ENCODE results near the gene INPP5D. TPM values are rescaled to one million over a fixed set of nuclear protein-coding genes. Genes with fewer than 3 reads are reported as not detected.

The INPP5D gene
- total RNA-seq, 4 donors from 2014 or later: 7.8 to 40.4 (median 26.1) TPM

DNA sequence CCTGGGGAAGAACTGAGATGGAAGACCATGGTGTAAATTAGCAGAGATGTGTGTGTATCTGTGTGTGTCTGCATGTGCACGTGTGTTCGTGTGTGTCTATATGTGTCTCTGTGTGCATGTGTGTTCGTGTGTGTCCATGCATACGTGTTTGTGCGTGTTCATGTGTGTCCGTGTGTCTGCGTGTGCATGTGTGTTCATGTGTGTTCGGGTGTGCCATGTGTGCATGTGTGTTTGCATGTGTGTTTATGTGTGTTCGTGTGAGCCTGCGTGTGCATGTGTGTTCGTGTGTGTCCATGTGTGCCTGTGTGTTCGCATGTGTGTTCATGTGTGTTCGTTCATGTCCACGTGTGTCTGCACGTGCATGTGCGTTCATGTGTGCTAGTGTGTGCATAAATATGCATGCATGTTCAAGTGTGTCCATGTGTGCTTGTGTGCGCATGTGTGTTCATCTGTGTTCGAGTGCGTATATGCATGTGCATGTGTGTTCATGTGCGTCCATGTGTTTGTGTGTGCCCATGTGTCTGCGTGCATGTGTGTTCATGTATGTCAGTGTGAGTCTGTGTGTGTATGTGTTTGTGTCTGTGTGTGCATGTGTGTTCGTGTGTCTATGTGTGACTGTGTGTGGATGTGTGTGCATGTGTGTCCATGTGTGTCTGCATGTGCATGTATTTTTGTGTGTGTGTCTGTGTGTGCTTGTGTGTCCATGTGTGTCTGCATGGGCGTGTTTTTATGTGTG lies 24.5 kb upstream of the INPP5D start:
- no peak for DNase-seq
- no peaks in the 10 kb centered on the region for H3K9me3 ChIP-seq
- no peak overlapping the region for H3K27ac ChIP-seq
- TF ChIP-seq POLR2AphosphoS5 (IDR thresholded peaks at IDR 0.05): no peak
- no peak for TF ChIP-seq EP300 (IDR thresholded peaks at IDR 0.05; ENCODE audit: low read depth)
- intact Hi-C loops (cut with DNase I; ENCODE audit: low total_unique reads) (no loop called here), in situ Hi-C loops (cut with MboI; ENCODE audit: low pct_ligation_motif_present in 1 of 4, low pct_unique_long_range_greater_than_20kb in 1 of 4, low sequenced_read_pairs in 3 of 4) (loop anchor here in 1 of 4 donors (25.0 kb wide), 1 partner anchor 173 kb away; the partner anchor contains the start of gene SNORC)
- H3K4me1 ChIP-seq: no peaks in the 10 kb centered on the region
- H3K36me3 ChIP-seq: no peaks in the 10 kb centered on the region
- 95 to 96% methylated on average over 10 to 23 of the region's 23 CpGs for WGBS, 2 donors (ENCODE audit: low coverage in 1 of 2)
- no peak overlapping the region for H3K4me3 ChIP-seq
- no peaks in the 10 kb centered on the region for H3K27me3 ChIP-seq

DNA sequence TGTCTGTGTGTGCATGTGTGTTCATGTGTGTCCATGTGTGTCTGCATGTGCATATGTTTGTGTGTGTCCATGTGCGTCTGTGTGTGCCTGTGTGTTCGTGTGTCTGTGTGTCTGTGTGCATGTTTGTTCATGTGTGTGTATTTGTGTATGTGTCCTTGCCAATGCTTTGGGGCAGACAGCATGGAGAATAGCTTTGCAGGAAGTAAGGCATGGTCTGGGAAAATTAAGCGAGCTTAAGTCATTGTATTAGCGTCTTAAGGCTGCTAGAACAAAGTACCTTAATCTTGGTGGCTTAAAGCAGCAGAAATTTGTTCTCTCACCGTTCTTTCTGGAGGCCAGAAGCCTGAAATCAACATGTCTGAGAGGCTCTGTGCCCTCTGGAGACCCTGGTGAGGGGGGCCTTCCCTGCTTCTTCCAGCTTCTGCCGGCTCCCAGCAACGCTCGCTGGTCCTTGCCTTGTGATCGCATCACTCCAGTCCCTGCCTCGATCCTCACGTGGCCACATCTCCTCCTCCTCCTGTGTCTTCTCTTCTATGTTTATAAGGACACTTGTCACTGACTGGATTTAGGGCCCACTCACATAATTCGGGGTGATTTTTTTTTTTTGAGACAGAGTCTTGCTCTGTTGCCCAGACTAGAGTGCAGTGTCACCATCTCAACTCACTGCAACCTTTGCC lies 23.8 kb upstream of the INPP5D start:
- H3K27ac ChIP-seq: no peak overlapping the region
- no peak for TF ChIP-seq EP300 (IDR thresholded peaks at IDR 0.05; ENCODE audit: low read depth)
- no peak for TF ChIP-seq POLR2AphosphoS5 (IDR thresholded peaks at IDR 0.05)
- TF ChIP-seq, protein P1, sequence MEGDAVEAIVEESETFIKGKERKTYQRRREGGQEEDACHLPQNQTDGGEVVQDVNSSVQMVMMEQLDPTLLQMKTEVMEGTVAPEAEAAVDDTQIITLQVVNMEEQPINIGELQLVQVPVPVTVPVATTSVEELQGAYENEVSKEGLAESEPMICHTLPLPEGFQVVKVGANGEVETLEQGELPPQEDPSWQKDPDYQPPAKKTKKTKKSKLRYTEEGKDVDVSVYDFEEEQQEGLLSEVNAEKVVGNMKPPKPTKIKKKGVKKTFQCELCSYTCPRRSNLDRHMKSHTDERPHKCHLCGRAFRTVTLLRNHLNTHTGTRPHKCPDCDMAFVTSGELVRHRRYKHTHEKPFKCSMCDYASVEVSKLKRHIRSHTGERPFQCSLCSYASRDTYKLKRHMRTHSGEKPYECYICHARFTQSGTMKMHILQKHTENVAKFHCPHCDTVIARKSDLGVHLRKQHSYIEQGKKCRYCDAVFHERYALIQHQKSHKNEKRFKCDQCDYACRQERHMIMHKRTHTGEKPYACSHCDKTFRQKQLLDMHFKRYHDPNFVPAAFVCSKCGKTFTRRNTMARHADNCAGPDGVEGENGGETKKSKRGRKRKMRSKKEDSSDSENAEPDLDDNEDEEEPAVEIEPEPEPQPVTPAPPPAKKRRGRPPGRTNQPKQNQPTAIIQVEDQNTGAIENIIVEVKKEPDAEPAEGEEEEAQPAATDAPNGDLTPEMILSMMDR (IDR thresholded peaks at IDR 0.05): no peak
- TF ChIP-seq POLR2A (IDR thresholded peaks at IDR 0.05): no peak
- intact Hi-C loops (cut with DNase I; ENCODE audit: low total_unique reads) (no loop called here), in situ Hi-C loops (cut with MboI; ENCODE audit: low pct_ligation_motif_present in 1 of 4, low pct_unique_long_range_greater_than_20kb in 1 of 4, low sequenced_read_pairs in 3 of 4) (loop anchor here in 1 of 4 donors (25.0 kb wide), 1 partner anchor 174 kb away; the partner anchor contains the start of gene SNORC)
- no peak overlapping the region for H3K4me3 ChIP-seq
- DNase-seq: no peak
- H3K9me3 ChIP-seq: no peaks in the 10 kb centered on the region
- no peaks in the 10 kb centered on the region for H3K27me3 ChIP-seq
- H3K4me1 ChIP-seq: no peaks in the 10 kb centered on the region
- 90 to 91% methylated on average over 2 to 12 of the region's 12 CpGs for WGBS, 2 donors (ENCODE audit: low coverage in 1 of 2)
- no peaks in the 10 kb centered on the region for H3K36me3 ChIP-seq

DNA sequence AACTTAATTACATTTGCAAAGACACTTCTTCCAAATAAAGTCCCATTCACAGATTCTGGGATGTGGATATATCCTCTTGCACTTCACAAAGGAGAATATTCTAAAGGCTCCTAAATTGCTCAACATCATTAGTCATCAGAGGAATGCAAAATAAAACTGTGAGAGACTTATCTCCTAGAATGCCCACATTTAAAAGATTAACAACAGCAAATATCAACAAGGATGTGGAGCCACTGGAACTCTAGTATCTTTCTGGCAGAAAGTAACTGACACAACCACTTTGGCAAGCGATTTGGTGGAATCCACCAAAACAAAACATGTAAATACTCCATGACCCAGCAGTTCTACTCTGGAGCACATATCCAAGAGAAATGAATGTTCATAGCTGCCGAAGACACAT lies 23.1 kb upstream of the INPP5D start:
- Histone ChIP-seq H3K27me3 (no peaks in the 10 kb centered on the region), H3K4me1 (no peaks in the 10 kb centered on the region), H3K4me3 (no peak overlapping the region), H3K9me3 (no peaks in the 10 kb centered on the region), H3K27ac (no peak overlapping the region), H3K36me3 (no peaks in the 10 kb centered on the region)
- TF ChIP-seq, protein P1 (IDR thresholded peaks at IDR 0.05): no peak
- TF ChIP-seq POLR2A (IDR thresholded peaks at IDR 0.05) (no peak), POLR2AphosphoS5 (IDR thresholded peaks at IDR 0.05) (no peak), EP300 (IDR thresholded peaks at IDR 0.05; ENCODE audit: low read depth) (no peak)
- in situ Hi-C loops (cut with MboI; ENCODE audit: low pct_ligation_motif_present in 1 of 4, low pct_unique_long_range_greater_than_20kb in 1 of 4, low sequenced_read_pairs in 3 of 4) (loop anchor here in 1 of 4 donors (25.0 kb wide), 1 partner anchor 175 kb away; the partner anchor contains the start of gene SNORC), intact Hi-C loops (cut with DNase I; ENCODE audit: low total_unique reads) (no loop called here)
- DNase-seq: no peak
- WGBS, 2 donors (ENCODE audit: low coverage in 1 of 2): 77 to 82% methylated on average over 2 of the region's 2 CpGs

DNA sequence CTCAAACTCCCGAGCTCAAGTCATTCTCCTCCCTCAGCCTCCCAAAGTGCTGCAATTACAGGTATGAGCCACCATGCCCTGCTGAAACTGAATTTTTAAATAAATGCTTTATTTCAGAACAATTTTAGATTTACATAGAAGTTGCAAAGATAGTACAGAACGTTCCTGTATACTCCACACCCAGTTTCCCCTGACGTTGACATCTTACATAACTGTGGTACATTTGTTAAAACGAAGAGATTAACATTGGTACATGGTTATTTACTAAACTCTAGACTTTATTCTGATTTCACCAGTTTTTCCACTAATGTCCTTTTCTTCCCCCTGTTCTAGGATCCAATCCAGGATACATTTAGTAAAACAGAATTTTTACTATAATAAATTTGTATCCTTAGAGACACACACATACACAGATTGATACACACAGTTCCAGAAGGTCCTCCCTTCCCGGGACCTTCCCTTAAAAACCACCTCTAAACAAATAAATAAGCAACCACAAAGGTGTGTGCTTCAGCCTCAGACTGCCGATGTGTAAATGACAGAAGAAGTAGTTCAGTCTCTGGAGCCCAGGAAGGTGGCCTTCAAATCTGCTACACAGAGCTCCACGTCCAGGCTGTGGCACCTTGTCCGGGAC lies 20.8 kb upstream of the INPP5D start:
- 51 to 81% methylated on average over 4 to 8 of the region's 8 CpGs for WGBS, 2 donors (ENCODE audit: low coverage in 1 of 2)
- no peaks in the 10 kb centered on the region for H3K27me3 ChIP-seq
- no peaks in the 10 kb centered on the region for H3K9me3 ChIP-seq
- TF ChIP-seq, protein P1 (IDR thresholded peaks at IDR 0.05): no peak
- TF ChIP-seq POLR2A (IDR thresholded peaks at IDR 0.05) (no peak), EP300 (IDR thresholded peaks at IDR 0.05; ENCODE audit: low read depth) (no peak), POLR2AphosphoS5 (IDR thresholded peaks at IDR 0.05) (no peak)
- no peak for DNase-seq
- intact Hi-C loops (cut with DNase I; ENCODE audit: low total_unique reads) (no loop called here), in situ Hi-C loops (cut with MboI; ENCODE audit: low pct_ligation_motif_present in 1 of 4, low pct_unique_long_range_greater_than_20kb in 1 of 4, low sequenced_read_pairs in 3 of 4) (loop anchor here in 1 of 4 donors (25.0 kb wide), 1 partner anchor 177 kb away; the partner anchor contains the start of gene SNORC)
- no peak overlapping the region for H3K27ac ChIP-seq
- no peak overlapping the region for H3K4me3 ChIP-seq
- H3K4me1 ChIP-seq: no peaks in the 10 kb centered on the region
- H3K36me3 ChIP-seq: no peaks in the 10 kb centered on the region

Data from transverse colon (tissue), 4 donors.